ENCODE data around the gene LPGAT1. TPM values are rescaled to one million over a fixed set of nuclear protein-coding genes. Genes with fewer than 3 reads are reported as not detected.

The LPGAT1 gene
- total and polyA plus RNA-seq, 2 of the 13 experiments (the other 11 are each of a cell fraction or from before 2014, with no cell fraction given), result 12.1 to 48.3 TPM

DNA sequence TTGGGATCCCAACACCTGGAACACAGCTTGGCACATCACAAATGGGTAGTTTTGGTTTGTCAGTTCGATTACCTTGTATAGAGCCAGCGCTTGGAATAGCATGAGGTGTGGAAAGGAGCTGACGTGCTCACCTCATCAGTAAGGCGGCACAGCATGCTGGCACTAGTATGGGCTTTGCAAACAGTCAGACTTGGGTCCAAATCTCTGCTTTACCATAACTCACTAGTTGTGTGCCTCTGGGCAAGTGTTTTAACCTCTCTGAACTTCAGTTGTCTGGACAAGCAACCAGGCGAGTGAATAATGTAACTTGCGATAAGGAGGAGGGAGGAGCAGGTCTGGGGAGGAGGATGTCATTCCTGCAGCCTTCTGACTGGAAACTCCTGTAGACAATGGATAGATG is 128.8 kb downstream of the LPGAT1 start:
- WGBS (ENCODE audit: low lambda C conversion rate), result 66% methylated on average over 2 of the region's 6 CpGs
- Histone ChIP-seq H3K9ac (ENCODE audit: insufficient read depth, low read depth, low read length) (no peak overlapping the region), H3K9me3 (ENCODE audit: low read length) (no peaks in the 10 kb centered on the region), H3K79me2 (ENCODE audit: insufficient read depth, low read length) (no peaks in the 10 kb centered on the region), H3K27me3 (ENCODE audit: control insufficient read depth in 1 of 2, insufficient read depth in 2 of 2, low read length in 2 of 2) (peaks cover 3 to 18% of the 10 kb centered on the region in 2 experiments; a peak in 3 of 5 replicates), H3K36me3 (replicated peaks in 1 of 2; ENCODE audit: control insufficient read depth in 1 of 2, insufficient read depth in 2 of 2, low read length in 2 of 2) (no peaks in the 10 kb centered on the region), H3K4me1 (ENCODE audit: insufficient read depth, low read length) (peaks cover 24% of the 10 kb centered on the region), H4K20me1 (ENCODE audit: insufficient read depth, low read length) (no peaks in the 10 kb centered on the region), H3K27ac (ENCODE audit: extremely low read length, insufficient read depth, low read length) (no peak overlapping the region), H3K4me2 (ENCODE audit: low read depth, low read length) (no peak overlapping the region), H2AFZ (ENCODE audit: low read length) (no peak overlapping the region), H3K4me3 (replicated peaks in 1 of 3; ENCODE audit: insufficient read depth in 1 of 3, low read depth in 2 of 3, low read length in 3 of 3) (no peak overlapping the region)
- no TSS peak for BruUV-seq (replicated peaks)
- ATAC-seq (no peak), DNase-seq (ENCODE audit: low spot score) (no peak), FAIRE-seq (no peak)
- CTCF ChIA-PET (ENCODE audit: low intra/inter-chr PET ratio, low total read pairs), result no interaction called here
- POLR2A ChIA-PET, result no interaction called here
- TF ChIP-seq KLF13 (CRISPR knock-in tag; IDR thresholded peaks at IDR 0.05) (no peak), TEAD2 (CRISPR knock-in tag; IDR thresholded peaks at IDR 0.05) (no peak), ARNT2 (CRISPR knock-in tag; IDR thresholded peaks at IDR 0.05; ENCODE audit: low read depth) (no peak), HDAC6 (IDR thresholded peaks at IDR 0.05; ENCODE audit: low read depth, low read length) (no peak), ZNF232 (CRISPR knock-in tag; IDR thresholded peaks at IDR 0.05; ENCODE audit: borderline replicate concordance) (no peak)
- in situ Hi-C loops (cut with HindIII; ENCODE audit: extremely low pct_ligation_motif_present, low pct_unique_long_range_greater_than_20kb), result no loop called here
- intact Hi-C loops (cut with micrococcal nuclease; ENCODE audit: unreplicated experiment), result no loop called here

DNA sequence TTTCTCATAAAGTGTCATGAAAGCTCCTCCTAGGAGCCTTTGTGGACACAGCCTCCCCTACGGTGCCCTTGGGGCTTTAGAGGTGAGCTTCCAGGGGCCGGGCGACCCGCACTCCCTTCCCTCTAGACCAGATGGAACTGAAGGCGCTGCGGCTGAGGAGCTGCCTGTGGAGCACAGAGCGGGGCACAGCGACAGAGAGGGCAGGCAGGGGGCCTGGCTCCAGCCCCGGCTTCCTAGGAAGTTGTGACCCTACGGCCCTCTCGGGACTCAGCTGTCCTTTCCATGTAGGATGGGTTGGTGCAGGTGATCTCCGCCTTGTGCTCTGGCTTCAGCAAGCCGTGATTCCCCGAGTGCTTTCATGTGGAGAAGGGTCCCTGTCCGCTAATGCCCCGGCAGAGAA is 131.5 kb downstream of the LPGAT1 start:
- in situ Hi-C loops (cut with HindIII; ENCODE audit: extremely low pct_ligation_motif_present, low pct_unique_long_range_greater_than_20kb), result loop anchor here (5.0 kb wide), 2 partner anchors 133 to 338 kb away; partner anchors contain the start of genes DTL, INTS7 and LPGAT1
- no peaks in the 10 kb centered on the region for H3K9me3 ChIP-seq (ENCODE audit: low read length)
- H4K20me1 ChIP-seq (ENCODE audit: insufficient read depth, low read length), result no peaks in the 10 kb centered on the region
- no peaks in the 10 kb centered on the region for H3K79me2 ChIP-seq (ENCODE audit: insufficient read depth, low read length)
- 6% methylated on average over 3 of the region's 16 CpGs for WGBS (ENCODE audit: low lambda C conversion rate)
- ATAC-seq, result peak; percentile 57
- peaks cover 3 to 14% of the 10 kb centered on the region in 2 experiments; a peak in 3 of 5 replicates for H3K27me3 ChIP-seq (ENCODE audit: control insufficient read depth in 1 of 2, insufficient read depth in 2 of 2, low read length in 2 of 2)
- no peak for DNase-seq (ENCODE audit: low spot score)
- peaks cover 31% of the 10 kb centered on the region for H3K4me1 ChIP-seq (ENCODE audit: insufficient read depth, low read length)
- peak overlapping the region; percentile 46 for H2AFZ ChIP-seq (ENCODE audit: low read length)
- no peak for FAIRE-seq
- peak overlapping the region; percentile 57 to 70 (median 58) for H3K4me3 ChIP-seq (replicated peaks in 1 of 3; ENCODE audit: insufficient read depth in 1 of 3, low read depth in 2 of 3, low read length in 3 of 3)
- CTCF ChIA-PET (ENCODE audit: low intra/inter-chr PET ratio, low total read pairs), result interaction anchor here (0.7 to 2.3 kb wide), 4 partner anchors 18 to 336 kb away, joined by 3 to 7 read pairs (median 6); partner anchors contain the start of genes INTS7 and LPGAT1
- no TSS peak for BruUV-seq (replicated peaks)
- H3K36me3 ChIP-seq (replicated peaks in 1 of 2; ENCODE audit: control insufficient read depth in 1 of 2, insufficient read depth in 2 of 2, low read length in 2 of 2), result no peaks in the 10 kb centered on the region
- POLR2A ChIA-PET, result interaction anchor here (1.1 to 3.6 kb wide), 4 partner anchors 23 to 336 kb away, joined by 4 to 22 read pairs (median 4); partner anchors contain the start of genes DTL and INTS7
- no peak overlapping the region for H3K27ac ChIP-seq (ENCODE audit: extremely low read length, insufficient read depth, low read length)
- H3K4me2 ChIP-seq (ENCODE audit: low read depth, low read length), result peak overlapping the region; percentile 95
- H3K9ac ChIP-seq (ENCODE audit: insufficient read depth, low read depth, low read length), result peak overlapping the region; percentile 41; the same call in 1 of the 2 replicates
- intact Hi-C loops (cut with micrococcal nuclease; ENCODE audit: unreplicated experiment), result loop anchor here (1.0 to 5.0 kb wide), 3 partner anchors 38 to 336 kb away; partner anchors contain the start of genes DTL and INTS7
- TF ChIP-seq ZSCAN30 (CRISPR knock-in tag; IDR thresholded peaks at IDR 0.05) (no peak), ZNF292 (CRISPR knock-in tag; IDR thresholded peaks at IDR 0.05; ENCODE audit: borderline replicate concordance, low read depth) (peak; percentile 30; the same call in 1 of the 2 replicates), HOXA3 (CRISPR knock-in tag; IDR thresholded peaks at IDR 0.05) (0 out of 2 replicates have a peak, but pooled peaks have one; percentile 16)
- TF ChIP-seq, protein P1, sequence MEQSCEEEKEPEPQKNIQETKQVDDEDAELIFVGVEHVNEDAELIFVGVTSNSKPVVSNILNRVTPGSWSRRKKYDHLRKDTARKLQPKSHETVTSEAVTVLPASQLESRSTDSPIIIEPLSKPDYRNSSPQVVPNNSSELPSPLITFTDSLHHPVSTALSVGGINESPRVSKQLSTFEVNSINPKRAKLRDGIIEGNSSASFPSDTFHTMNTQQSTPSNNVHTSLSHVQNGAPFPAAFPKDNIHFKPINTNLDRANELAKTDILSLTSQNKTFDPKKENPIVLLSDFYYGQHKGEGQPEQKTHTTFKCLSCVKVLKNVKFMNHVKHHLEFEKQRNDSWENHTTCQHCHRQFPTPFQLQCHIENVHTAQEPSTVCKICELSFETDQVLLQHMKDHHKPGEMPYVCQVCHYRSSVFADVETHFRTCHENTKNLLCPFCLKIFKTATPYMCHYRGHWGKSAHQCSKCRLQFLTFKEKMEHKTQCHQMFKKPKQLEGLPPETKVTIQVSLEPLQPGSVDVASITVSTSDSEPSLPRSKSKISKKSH (CRISPR knock-in tag; IDR thresholded peaks at IDR 0.05; ENCODE audit: borderline replicate concordance), result 0 out of 2 replicates have a peak, but pooled peaks have one; percentile 18
- TF ChIP-seq, protein P2, sequence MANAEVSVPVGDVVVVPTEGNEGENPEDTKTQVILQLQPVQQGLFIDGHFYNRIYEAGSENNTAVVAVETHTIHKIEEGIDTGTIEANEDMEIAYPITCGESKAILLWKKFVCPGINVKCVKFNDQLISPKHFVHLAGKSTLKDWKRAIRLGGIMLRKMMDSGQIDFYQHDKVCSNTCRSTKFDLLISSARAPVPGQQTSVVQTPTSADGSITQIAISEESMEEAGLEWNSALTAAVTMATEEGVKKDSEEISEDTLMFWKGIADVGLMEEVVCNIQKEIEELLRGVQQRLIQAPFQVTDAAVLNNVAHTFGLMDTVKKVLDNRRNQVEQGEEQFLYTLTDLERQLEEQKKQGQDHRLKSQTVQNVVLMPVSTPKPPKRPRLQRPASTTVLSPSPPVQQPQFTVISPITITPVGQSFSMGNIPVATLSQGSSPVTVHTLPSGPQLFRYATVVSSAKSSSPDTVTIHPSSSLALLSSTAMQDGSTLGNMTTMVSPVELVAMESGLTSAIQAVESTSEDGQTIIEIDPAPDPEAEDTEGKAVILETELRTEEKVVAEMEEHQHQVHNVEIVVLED (CRISPR knock-in tag; IDR thresholded peaks at IDR 0.05; ENCODE audit: borderline replicate concordance), result no peak

All from HepG2 (cell line).